NCI-H2196 treated with DMSO at 0.1 percent for 48 hours (cell line): ENCODE measurements around the gene MCAM.
A peak's percentile ranks its signal among the peaks of the same experiment; 100 is the strongest.

Source experiments
- DNase-seq: peaks from one replicate; lab custom pipeline; 2025; ENCODE audit not compliant: unreplicated experiment; lab: John Stamatoyannopoulos, UW

Gene MCAM, protein sequence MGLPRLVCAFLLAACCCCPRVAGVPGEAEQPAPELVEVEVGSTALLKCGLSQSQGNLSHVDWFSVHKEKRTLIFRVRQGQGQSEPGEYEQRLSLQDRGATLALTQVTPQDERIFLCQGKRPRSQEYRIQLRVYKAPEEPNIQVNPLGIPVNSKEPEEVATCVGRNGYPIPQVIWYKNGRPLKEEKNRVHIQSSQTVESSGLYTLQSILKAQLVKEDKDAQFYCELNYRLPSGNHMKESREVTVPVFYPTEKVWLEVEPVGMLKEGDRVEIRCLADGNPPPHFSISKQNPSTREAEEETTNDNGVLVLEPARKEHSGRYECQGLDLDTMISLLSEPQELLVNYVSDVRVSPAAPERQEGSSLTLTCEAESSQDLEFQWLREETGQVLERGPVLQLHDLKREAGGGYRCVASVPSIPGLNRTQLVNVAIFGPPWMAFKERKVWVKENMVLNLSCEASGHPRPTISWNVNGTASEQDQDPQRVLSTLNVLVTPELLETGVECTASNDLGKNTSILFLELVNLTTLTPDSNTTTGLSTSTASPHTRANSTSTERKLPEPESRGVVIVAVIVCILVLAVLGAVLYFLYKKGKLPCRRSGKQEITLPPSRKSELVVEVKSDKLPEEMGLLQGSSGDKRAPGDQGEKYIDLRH

DNA sequence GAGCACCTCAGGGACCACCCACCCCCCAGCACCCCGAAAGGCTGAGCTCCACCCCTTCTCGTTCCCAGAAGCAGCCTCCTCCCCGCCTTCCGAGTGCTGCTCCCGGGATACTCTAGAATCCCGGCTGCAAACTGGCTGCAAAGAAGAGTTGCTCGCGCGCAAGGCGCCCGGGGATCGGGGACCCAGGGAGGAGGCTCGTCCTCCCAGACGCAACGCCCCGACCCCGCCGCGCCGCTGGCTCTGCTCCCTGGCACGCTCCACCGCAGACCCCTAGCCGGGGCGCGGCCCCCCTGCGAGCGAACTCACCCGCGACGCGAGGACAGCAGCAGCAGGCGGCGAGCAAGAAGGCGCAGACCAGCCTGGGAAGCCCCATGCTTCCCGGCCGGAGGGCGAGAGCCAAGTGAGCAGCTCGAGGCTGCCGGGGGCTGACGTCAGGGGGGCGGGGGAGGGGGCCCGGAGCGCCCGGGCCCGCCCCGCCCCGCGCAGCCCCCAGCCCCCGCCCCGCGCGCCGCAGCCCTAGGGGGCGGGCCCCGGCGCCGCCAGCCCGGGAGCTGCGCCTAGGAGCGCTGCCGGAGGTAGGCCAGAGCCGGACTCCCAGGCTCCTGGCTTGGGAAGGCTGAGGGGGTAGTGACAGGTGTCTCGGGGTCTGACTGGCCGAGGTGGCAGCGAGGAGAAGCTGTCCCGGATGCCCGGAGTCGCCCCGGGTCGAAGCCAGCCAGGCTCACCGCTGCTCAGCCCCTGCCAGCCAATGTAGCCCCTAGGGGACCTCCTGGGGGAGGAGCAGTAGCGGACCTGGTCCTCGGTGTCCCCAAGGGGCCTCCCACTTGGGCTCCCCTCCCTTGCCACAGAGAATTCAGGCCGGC is at the start of gene MCAM:
Gene MCAM, minus strand, starts transcription at position 402 of the 863 bp plus-strand sequence. Its CDS starts 29 bp downstream, at position 373.
- no peak for DNase-seq

DNA sequence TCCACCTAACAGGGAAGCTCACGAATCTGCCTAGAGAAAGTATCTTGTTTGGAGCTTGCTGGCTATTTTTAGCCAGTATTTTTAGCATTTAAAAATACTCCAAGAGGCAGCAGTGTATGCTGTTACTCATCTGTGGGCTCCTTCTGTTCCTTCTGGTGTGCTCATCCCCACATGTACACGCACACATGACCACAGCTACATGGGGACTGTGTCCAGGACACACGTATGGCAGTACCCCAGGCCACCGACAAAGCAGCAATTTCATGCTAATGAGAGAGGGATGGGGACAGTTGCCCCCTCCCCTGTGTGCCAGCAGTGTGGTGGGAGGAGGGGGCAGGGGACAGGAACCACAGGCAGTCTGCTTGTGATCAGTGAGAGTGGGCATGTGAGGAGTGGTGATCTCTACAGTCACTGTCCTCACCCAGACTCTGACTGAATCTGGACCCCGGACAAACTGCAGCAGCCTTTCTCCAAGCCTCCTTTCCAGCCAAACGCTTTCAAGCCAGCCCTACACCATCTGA is 48.2 kb upstream of the MCAM start:
- no peak for DNase-seq

DNA sequence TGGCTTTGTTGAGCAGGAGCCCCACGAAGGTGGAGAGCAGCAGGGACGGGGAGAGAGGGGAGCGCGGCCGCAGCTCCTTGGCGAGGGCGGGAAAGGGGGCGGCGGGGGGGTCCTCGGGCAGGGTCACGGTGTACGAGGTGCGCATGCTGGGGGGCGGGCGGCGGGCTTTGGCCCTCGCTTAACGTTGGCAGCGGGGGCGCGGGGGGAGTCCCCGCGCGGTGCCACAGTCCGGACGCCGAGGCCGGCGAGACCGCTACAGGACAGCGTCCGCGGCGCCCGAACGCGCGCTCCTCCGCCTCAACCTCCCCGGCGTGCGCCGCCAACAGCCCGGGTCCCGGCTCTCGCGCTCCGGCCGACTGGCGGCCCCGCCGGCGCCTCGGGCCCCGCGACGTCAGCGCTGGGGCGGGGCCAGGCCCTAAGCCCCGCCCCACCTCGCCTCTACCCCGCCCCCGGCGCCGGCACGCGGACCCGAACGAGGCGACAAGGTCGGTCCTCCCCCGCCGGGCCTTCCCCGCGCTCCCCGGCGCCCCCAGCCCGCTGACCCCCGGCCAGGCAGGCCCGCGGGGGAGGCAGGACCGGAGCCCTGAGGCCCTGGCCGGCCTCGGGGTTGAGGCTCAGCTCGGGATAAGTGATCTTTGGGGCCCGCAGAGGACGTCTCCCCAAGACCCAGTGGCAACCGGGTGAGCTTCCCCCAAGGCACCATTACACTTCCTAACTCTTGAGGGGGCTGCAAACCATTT is 47.1 kb upstream of the MCAM start:
- no peak for DNase-seq

DNA sequence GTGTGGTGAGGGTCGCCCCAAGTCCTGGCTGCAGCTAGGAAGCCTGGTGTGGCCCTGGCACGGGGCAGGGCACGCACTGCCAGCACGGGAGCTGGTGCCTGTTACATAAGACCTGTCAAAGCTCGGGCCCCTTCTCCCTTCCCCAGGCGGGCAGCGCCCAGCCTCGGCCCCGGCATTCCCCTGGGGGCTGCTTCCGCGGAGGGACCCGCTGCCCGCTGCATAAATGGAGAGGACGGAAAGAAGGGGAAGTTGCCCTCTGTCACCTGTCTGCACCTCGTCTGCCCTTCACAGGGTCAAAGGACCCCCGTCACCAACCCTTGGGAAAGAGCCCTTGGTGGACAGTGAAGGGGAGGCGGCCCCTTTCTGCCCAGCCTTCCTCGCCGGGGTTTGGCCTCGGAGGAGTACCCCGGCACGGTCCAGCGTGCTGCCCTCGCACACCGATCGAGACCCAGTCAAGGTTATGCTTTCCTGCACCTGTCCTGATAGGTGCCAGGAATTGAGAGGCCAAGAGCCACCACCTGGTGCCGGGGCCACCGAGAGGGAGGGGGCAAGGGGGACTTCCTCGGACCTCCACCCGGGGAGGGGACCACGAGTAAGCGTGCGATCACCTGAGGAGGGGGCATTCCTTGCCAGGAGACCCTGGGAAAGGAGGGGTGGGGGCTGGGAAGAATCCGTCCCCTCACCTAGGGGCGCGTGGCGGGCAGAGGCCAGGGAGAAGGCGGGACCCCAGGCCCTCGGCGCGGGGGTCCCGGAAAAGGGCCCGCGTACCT is 46.3 kb upstream of the MCAM start:
- no peak for DNase-seq

DNA sequence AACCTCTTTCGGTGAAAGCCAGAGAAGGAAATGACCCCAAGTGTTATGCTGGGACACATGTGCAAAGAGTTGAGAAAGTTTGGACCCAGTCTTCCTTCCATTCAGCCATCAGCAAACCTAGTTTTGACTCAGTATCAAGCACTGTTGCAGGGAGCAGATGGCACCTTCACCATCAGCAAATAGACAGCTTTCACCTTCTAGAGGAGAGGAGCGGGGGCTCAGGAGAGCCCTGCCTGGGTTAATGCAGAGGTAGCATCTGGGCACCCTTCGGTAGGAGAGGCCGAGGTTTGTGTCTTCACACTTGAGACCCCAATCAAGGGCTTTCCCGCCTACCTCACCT is 45.8 kb upstream of the MCAM start:
- DNase-seq, result no peak

DNA sequence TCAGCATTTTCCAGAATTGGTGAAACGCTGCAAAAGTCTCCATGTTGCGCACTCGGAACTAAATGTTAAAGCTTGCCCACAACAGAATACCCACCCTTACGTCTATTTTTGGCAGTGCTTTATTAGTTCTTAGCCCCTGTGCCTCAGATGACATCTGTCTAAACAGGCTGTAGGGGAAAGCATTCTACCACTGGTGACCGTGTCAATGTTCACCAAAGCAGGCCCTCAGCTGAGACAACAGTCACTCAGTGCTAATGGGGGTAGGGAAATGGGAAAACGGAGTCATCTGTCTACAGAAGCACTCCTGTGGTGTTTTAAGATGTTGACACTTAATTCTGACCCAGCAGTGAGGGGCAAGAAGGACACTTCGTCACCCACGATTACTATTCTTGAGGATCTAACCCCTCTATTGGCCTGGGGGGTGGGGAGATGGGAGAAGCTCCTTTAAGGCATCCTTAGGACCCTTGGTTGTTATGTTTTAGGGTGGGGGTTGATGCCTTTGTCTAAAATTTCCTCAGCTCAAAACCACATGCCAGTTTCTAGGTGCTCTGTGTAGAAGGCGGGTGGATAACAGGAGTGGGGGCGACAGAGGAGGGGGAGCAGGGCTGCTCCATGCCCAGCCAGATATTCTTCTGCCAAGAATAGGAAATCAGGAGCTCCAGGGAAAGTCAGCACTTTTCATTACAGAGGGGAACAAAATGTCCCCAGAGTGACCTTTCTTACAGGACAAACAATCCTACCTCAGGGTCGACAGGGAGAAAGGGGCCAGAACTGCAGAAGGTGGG is 45.2 kb upstream of the MCAM start:
- no peak for DNase-seq

DNA sequence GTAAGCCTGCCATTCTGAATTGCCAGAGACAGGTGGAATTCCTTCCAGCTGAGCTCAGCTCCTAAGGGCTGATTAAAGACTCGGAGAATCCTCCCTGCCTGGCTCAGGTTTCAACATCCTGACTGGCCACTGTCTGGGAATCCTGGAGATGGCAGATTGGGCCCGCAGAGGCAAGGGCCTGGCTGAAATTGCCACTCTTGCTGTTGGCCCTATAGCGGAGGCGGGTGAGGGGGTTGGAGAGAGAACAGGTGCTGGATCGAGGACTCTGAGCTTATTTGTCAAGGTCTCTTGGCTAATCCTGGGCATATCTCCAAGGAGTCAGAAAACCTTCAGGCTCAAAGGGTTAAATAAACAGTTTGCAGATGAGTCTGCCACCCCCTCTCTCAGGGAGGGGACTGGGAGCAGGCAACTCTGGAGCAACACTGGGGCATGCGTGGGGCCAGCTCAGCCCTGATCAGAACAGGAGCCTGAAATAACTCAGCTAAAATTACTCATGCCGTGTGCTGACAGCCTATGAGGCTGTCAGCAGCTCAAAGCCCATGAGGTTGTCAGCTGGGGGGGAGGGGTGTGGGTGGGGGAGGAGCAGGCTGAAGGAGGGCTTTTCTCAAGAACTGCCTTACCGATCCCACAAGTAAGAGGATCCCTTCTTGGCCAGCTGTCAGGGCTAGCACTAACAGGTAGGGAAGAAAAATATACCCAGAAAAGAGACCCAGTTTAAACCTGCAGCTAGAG is 44.3 kb upstream of the MCAM start:
- peak; percentile 79 for DNase-seq

DNA sequence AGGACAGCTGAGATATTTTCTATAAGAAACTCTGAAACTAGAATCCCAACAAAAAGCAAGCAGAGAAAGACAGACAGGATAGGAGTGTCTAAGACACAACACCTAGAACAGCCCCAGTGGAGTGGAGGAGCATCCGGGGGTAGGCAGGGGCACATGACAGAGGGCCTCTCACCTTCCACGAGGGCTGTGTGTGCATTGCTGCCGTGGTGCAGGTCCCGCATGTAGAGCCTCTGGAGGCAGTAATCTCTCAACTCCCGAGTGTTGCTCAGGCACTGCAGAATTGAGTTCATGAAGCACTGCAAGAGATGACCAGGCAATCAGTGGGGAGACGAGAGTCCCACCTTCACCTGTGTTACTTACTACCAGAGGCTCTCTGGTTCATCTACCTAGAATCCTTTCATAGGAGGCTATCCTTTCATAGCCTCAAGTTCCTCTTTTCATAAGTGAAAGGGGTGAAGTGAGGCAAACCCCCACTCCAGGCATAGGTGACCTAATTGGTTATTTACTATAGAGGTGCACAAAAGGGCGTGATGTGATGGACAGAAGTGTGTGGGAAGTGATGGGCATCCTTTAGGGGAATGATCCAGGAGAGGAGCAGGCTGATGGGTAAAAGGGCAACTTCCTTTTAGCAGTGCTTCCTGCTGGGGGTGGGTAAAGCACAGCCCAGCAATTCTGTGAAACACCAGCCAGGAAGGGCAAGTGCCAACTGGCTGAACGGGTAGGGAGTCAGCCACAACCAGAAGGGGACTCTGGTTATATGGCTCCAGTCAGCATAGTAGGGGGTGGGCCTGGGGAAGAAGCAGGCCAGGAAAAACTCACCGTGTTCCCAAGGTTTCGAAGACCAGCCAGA is 42.7 kb upstream of the MCAM start:
- no peak for DNase-seq

DNA sequence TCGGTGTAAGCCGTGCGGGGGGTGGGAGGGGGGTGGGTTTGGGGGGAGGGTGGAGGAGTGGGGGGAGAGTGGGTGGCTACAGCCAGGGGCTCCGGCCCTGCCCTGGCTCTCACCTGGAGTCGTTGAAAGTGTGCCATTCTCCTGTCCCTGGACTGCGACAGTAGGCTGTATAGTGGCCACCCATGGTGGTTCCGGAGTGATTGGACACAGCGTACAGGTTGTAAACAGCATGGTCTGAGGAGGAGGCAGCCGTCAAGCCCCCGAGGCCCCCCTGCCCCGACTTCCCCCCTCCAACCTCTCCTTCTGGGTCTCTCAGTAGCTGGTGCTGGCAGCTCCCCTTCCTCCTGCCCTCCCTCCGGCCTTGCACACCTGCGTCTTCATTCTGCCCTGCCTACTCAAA is 40.1 kb upstream of the MCAM start:
- no peak for DNase-seq

DNA sequence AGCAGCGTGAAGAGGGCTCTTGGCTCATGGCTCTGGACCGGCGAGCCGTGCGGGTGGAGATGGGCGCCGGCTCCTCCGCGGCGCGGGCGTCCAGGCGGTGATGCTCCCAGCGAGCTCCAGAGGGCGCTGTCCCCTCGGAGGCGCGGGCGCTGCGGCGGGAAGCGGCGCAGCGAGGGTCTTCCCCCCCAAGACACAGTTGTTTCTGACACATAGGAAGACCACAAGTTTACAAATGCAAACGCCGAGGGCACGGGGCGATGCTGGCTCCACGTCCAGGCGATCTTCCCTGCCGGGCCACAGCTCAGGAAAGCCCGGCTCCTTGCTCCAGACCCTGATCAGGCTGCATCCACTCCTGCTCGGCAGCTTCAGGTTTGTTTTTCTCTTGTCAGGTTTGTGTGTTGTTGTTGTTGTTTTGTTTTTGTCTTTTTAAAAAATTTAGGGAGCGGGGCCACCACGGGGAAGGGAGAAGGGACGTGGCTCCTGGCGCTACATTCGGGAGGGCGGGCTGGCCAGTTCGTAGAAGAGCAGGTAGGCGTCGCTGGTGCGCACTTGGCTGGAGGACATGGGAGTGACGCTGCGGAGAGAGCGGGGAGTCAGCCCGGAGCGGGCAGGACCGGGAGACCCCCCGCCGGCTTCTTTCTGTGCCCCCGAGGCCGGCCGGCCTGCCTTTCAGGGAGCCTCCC is 39.6 kb upstream of the MCAM start:
- no peak for DNase-seq

DNA sequence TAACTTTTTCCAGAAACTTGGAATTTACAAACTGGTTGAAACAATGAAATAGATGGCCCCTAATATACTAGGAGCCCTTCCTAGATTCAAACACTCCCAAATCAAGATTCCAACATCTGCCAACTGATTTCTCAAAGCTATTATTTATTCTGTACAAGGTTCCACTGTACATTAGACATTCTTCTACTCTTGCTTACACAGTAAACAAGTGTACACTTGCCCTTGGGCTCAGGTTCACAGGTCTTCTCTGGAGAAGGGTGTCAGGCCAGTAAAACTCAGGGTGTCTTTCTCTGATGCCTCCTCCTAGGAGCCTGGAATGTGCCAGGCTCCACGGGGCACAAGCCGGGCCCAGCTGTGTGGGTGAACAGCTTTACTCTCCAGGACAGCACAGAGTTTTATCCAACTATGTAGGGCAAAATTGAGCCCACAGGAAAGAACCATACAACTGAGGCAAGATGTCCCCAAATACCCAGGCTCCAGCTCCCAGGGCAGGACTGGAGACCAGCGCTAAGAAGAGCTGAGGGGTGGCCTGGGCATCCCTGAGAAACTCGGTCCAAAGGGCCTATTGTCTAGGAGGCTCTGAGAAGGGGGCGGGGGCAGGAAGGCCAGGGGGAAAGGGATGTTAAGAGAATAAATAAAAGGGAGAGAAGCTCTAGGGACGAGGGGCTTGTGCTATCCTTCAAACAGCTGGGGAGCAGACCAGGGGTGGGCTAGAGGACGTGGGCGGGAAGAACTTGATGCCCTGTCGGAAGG is 38.3 kb upstream of the MCAM start:
- DNase-seq, result no peak

DNA sequence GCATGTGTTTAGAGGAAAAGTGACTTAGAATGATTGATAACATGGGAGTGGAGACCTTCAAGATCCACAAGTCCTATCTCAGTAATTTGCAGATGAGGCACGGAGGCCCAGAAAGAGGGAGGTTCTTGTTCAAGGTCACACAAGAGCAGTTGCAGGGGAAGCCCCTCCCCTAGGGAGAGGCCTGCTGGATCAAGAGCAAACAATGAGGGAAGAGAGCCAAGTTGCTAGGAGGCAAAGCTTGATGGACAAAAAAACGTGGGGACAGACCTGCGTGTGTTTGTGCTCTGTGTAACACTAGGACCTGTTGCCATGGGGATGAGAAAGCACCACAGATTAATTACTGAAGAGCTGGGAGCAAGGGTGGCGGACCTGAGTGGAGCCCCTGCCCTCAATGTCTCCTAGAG is 35.9 kb upstream of the MCAM start:
- peak; percentile 74 for DNase-seq

DNA sequence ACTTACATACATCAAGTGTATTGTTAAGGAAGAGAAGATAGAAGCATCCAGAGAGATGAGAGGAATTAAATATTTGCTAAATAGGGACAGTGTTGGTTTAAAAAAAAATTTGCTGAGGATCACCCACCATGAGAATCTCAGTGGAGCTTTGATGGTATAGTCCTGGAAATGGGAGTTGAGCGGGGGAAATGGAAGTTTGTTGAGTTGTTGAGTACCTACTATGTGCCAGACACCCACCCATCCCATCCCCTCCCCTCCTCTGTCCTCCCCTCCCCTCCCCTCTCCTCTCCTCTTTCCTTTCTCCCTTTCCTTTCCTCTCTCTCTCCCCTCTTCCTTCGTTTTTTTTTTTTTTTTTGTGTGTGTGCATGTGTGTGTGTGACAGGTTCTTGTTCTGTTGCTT is 34.3 kb upstream of the MCAM start:
- no peak for DNase-seq

DNA sequence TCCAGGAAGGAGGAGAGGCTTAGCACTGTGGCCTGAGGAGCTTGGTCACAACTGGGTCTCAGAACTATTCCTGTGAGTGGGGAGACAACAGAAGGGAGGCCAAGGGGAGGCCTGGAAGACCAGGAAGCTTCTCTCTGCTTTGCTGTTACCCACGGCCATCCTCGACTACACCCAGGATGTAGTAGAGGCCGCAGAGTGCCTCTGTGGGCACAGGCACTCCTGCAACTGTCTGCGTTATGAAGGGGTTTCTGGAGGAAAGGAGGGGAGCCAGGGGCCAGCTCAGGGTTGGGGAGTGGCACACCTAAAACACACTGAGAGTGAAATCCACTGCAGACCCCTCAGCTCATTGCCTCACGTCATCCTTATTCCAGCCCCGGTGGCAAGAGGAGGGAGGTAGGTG is 33.4 kb upstream of the MCAM start:
- DNase-seq, result no peak

DNA sequence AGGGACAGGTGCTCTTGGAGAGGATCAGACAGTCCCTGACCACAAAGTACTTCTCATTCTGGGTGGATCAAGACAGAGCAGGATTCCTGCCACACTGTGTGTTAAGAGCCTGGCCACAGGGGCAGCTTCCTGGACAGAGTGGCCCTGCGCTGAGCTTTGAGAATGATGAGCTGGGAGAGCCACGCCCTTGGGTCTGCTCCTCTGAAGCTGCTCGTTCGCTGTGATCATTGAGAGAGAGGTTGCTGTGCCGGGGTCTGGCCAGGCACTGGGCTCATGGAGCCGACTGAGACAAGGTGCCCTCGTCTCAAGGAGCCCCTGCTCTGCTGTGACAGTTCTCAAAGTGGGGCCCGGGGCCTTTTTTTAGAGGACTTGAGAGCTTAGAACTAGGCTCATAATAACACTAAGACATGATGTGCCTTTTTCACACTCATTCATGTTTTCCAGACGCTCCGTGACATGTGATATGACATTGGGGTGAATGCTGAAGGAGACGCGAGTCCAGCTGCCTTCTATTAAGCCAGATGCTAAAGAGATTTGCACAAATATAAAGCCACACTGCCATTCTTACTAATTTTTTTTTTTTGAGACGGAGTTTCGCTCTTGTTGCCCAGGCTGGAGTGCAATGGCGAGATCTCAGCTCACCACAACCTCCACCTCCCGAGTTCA is 31.1 kb upstream of the MCAM start:
- DNase-seq, result no peak

DNA sequence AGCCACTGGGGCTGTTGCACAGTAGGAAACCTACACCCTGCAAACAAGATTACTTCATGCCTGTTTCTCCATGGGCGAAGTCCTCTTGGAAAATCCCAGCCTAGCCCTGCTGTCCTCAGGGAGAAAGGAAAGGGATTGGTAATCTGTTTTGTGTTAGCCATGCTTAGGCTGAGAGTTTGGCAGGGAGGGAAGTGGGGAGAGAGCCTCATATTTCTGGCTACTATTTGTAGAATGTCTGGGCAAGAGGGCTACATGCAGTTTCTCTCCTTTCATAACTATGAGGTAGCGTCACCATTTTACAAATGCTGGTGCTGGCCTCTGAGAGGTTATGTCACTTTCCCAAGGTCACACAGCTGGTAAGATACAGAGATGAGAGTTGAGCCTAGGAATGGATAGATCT is 30.3 kb upstream of the MCAM start:
- DNase-seq, result no peak
